Activated CD4-positive, alpha-beta T cell treated with anti-CD3 and anti-CD28 coated beads, Interleukin-2, amount 50 U/mL, for 24 hours (primary cell): ENCODE data around the gene CRELD2.

Experiments used
- DNase-seq, 2 donors: peaks; one replicate each; pipeline ENCODE4 v3.0.0-alpha.2; 2020; ENCODE audit warnings: low read depth in 1 of 2, low spot score in 1 of 2

CRELD2 gene

GRCh38 chr22:49966774-49967705 lies 48.6 kb downstream of the CRELD2 start:
- no peak for DNase-seq

GRCh38 chr22:49967706-49968208 lies 49.3 kb downstream of the CRELD2 start:
- DNase-seq: no peak

DNA sequence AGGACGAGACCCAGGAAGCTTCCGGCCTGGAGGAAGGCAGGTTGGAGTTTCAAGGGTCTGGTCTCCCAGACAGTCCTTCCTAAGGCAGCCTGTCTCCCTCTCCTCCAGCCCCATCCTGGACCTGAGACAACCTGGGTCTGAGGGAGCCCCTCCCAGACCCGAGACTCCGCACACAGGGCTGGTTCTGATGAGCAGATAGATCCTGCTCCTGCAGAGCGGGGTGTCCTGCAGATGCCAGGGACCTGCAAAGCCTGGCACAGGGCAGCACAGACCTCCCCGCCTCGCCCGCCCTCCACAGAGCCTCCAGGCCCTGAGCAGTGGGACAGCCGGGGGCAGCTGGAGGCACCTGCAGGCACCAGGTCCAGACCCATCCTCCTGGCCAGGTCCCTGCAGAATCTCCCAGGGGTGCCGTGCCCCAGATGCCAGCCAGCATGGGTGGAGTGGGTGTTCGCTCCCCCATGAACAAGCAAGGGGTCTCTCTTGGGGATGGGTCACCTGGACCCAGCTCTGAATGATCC lies 49.9 kb downstream of the CRELD2 start:
- DNase-seq: no peak

GRCh38 chr22:49968831-49969661 lies 50.6 kb downstream of the CRELD2 start:
- DNase-seq: no peak

GRCh38 chr22:49969751-49970527 lies 51.5 kb downstream of the CRELD2 start:
- DNase-seq: no peak

DNA sequence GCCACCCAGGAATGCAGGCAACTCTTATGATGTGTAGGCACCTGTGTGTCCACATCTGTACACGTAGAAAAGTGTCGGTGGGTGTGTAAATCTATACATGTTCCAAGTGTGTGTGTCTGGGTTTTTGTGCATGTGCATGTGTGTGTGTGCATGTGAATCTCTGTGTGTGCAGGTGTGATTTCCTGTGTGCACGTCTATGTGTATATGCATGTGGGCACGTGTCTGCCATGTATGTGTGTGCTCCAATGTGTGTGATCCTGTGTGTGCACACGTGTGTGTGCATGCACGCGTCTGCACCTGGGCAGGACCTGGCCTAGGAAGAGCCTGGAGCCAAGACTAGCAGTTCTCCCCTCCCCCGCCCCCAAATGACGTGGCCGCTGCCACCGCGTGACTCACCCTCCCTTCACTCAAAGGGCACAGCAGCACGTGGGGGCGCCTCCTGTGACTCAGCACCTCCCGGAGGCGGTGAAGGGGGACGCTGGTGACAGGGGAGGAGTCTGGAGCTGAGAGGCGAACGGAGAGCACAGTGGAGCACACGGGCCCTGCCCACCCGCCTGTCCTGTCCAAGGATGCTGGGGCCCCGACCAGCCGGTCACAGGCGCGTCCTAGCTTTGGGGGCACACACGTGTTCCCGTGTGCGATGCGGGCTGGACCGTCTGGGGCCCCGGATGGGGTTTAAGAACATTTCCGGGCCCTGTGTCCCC lies 52.2 kb downstream of the CRELD2 start:
- DNase-seq: peak; percentile 87 to 95

DNA sequence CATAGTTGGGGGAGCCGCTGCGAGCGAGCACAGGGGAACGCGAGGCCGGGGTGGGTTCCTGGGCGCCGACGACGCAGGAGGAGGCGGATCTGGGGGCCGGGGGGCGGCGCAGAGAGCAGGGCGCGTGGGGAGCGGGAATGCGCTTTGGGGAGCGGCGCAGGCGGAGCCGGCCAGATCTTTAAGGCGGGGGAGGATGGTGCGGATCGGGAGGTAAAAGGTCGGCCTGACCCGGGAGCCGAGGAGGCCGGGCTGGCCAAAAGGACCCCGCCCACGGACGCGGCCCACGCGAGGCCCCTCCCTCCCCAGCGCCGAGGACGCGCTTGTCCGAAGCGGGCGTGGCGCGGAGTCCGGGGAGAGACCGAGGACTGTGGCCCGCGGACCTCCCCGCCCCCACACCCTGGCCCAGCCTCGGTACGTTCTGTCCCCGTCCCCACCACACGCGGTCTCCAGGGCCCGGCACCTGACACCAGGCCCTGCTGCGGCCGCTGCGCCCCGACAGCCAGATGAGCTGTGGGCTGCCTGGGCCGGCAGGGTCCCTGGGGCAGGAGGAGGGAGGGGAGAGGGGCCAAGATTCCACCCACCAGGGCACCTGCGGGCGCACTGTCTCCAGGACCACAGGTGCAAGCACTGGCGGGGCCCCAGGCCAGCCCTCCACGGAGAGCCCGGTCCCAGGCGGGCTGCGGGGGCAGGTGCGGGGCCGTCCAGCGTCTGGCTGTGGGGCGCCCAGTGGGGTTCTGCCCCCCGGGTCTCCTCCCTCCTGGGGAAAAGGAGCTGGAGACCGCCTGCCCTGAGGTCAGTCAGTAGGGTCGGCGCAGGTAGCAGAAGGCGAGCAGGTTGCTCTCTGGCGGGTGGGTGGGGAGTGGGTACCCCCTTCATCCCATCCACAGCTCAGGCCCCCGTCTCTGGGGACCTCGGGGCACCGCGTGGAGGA lies 53.1 kb downstream of the CRELD2 start:
- DNase-seq: peak in 1 of 2 donors; percentile 71

DNA sequence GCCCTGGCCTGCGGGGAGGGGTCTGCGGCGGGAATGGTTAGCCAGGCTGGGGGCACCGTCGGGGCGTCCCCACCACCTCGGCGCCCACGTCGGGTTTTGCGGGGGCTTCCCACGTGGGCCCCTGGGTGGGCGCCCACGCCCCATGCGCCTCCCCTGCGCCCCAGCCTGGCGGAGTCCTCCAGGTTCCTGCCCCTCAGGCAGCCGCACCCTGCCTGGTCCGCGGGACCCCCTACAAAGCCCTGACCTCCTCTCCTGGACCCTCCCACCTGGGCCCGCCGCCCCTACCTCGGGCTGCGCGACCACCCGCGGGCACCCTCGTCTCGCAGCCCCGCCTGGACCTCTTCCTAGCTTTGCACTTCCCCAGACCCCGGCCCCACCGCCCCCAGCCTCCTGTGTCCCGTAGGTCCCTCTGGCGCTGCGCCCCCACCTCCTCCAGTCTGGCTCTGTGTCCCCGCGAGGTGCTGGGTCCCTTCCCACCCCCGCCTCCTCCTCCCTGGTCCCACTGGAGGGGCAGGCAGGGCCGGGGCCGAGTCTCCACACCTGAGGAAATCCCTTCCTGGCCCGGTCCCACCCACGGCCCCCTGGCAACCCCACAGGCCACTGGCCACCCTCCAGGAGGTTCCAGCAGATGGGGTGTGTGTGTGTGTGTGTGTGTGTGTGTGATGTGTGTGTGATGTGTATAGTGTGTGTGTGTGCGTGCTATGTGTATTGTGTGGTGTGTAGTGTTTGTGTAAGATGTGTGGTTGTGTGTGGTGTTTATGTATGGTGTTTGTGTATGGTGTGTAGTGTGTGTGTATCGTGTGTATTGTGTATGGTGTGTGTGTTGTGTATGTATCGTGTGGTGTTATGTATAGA lies 54.0 kb downstream of the CRELD2 start:
- DNase-seq: no peak

DNA sequence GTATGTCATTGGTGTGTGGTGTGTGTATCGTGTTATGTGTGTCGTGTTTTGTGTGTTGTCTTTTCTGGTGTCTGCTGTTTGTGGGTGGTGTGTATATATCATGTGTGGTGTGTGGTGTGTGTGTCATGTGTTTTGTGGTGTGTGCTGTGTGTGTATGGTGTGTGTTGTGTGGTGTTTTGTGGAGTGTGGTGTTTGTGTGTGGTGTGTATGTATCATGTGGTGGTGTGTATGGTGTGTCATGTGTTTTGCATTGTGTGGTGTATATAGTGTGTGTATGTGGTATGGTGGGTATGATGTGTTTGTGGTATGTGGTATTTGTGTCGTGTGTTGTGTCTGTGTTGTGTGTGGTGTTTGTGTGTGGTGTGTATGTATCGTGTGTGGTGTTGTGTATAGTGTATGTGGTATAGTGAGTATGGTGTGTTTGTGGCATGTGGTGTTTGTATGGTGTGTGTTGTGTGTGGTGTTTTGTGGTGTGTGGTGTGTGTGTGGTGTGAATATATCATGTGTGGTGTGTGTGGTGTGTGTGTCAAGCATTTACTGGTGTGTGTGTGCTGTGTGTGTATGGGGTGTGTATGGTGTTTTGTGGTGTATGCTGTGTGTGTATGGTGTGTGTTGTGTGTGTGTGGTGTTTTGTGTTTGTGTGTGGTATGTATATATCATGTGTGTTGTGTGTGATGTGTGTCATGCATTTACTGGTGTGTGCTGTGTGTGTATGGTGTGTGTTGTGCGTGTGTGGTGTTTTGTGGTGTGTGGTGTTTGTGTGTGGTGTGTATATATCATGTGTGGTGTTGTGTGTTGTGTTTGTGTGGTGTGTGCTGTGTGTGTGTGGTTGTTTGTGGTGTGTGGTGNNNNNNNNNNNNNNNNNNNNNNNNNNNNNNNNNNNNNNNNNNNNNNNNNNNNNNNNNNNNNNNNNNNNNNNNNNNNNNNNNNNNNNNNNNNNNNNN lies 54.9 kb downstream of the CRELD2 start:
- DNase-seq: no peak

- DNase-seq: peak; percentile 11 to 42
Observed at GRCh38 chr22:49975543-49976389, 57.3 kb downstream of the CRELD2 start.

DNA sequence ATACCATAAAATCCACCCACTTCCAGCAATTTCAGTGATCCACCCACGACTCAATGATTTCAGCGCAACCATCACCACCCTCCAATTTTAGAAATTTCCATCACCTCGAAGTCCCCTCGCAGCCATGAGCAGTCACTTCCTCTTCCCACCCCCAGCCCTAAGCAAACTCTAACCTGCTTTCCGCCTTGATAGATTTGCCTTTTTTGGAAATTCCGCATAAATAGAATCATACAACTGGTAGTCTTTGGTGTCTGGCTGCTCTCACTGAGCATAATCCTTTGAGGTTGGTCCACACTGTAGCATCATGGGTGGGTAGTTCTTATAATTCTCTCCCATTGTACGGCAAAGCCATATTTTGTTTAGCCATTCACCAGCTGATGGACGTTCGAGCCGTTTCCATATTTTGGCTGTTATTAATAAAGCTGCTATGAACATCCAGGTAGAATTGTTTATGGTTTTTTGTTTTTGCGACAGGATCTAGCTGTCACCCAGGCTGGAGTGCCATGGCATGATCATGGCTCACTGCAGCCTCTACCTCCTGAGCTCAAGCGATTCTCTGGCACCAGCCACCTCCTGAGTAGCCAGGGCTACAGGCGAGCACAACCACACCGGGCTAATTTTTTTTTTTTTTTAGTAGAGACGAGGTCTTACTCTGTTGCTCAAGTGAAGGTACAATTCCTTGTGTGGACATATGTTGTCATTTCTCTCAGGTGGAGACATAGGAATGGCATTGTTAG lies 58.2 kb downstream of the CRELD2 start:
- peak; percentile 22 to 77 for DNase-seq
